Lower leg skin (tissue), 4 donors: ENCODE results near the gene SUMO4. TPM values are rescaled to one million over a fixed set of nuclear protein-coding genes. Genes with fewer than 3 reads are reported as not detected.

ENCODE experiments used
- DNase-seq, 2 donors: peaks; one replicate each; pipeline ENCODE4 v3.0.0-alpha.2; 2019; ENCODE audit warnings: low spot score in 2 of 2
- H3K4me3 ChIP-seq: fragments of 200-600 bp; sonication (generic); 2 replicates; pipeline ENCODE4 v1.5.1; 2017; ENCODE audit warnings: mild to moderate bottlenecking, low read depth; ENCODE audit not compliant: poor library complexity, severe bottlenecking
- POLR2A ChIP-seq, 2 donors: fragments of 450-650 bp; IDR thresholded peaks; one replicate each; pipeline ENCODE4 v1.6.1; 2016 to 2017; ENCODE audit warnings: antibody characterized with exemption in 2 of 2, mild to moderate bottlenecking in 1 of 2, moderate library complexity in 1 of 2
- WGBS, 2 donors: methylation state at CpG; one replicate each; pipeline ENCODE4 v1.1.5; 2018; 5-methylcytosine and 5-hydroxymethylcytosine counted together
- intact Hi-C: fragments of 100-400 bp; cut with DNase I; formaldehyde crosslinking; loops from one replicate; pipeline ENCODE4 v1.15.0; 2023; ENCODE audit warnings: low total_unique reads
- total RNA-seq, 4 donors: library from RNA; depleted of rRNA; stranded (reverse); fragments of >200 nt; gene quantifications; one replicate each; pipeline ENCODE4 v1.1.0, GENCODE V29; 2016
- TF ChIP-seq, protein P1 (sequence below), 3 donors: fragments of 450-650 bp; IDR thresholded peaks; one replicate each; pipeline ENCODE4 v1.5.1; 2016; ENCODE audit warnings: antibody characterized with exemption in 3 of 3, mild to moderate bottlenecking in 3 of 3, moderate library complexity in 2 of 3

The SUMO4 gene
- total RNA-seq, result 1 to 10 TPM in 1 of 4 donors, under 1 TPM in 3; 0.25 to 1.8 (median 0.58) TPM

DNA sequence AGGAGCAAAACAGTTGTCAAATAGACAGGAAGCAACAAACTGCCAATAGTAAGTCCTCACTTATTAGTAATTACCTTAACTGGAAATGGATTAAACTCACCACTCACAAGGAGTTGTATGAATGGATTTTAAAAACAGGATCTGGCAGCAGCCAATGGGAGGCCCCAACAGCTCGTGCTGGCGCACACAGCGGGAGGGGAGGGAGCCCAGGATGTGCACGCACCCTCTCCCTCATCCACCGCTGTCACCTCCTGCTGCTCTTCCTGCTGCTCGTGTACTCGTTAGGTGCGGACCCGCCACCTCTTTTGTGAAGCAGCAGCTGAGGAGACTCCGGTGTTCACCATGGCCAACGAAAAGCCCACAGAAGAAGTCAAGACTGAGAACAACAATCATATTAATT lies at the start of gene SUMO4:
Gene SUMO4, plus strand, starts transcription at position 213 of the 400 bp plus-strand sequence. Its CDS starts 130 bp downstream, at position 343.
- intact Hi-C loops, result no loop called here
- 95 to 98% methylated on average over 11 of the region's 11 CpGs for WGBS, 2 donors

GRCh38 chr6:149354009-149354408 lies 46.1 kb upstream of the SUMO4 start:
- WGBS, 2 donors, result 89 to 99% methylated on average over 2 of the region's 2 CpGs
- intact Hi-C loops, result no loop called here
- no peak for DNase-seq
- TF ChIP-seq, protein P1, sequence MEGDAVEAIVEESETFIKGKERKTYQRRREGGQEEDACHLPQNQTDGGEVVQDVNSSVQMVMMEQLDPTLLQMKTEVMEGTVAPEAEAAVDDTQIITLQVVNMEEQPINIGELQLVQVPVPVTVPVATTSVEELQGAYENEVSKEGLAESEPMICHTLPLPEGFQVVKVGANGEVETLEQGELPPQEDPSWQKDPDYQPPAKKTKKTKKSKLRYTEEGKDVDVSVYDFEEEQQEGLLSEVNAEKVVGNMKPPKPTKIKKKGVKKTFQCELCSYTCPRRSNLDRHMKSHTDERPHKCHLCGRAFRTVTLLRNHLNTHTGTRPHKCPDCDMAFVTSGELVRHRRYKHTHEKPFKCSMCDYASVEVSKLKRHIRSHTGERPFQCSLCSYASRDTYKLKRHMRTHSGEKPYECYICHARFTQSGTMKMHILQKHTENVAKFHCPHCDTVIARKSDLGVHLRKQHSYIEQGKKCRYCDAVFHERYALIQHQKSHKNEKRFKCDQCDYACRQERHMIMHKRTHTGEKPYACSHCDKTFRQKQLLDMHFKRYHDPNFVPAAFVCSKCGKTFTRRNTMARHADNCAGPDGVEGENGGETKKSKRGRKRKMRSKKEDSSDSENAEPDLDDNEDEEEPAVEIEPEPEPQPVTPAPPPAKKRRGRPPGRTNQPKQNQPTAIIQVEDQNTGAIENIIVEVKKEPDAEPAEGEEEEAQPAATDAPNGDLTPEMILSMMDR (IDR thresholded peaks at IDR 0.05), result no peak
- TF ChIP-seq POLR2A (IDR thresholded peaks at IDR 0.05), result no peak
- no peak overlapping the region for H3K4me3 ChIP-seq

More for the DNA sequence above, at the start of gene SUMO4:
- H3K4me3 ChIP-seq, result no peak within 1 kb of the TSS
- TF ChIP-seq POLR2A (IDR thresholded peaks at IDR 0.05), result no peak
- TF ChIP-seq, protein P1 (IDR thresholded peaks at IDR 0.05), result no peak
- no peak for DNase-seq

GRCh38 chr6:149356081-149356750 lies 43.8 kb upstream of the SUMO4 start:
- 87 to 94% methylated on average over 6 of the region's 6 CpGs for WGBS, 2 donors
- TF ChIP-seq POLR2A (IDR thresholded peaks at IDR 0.05), result no peak
- TF ChIP-seq, protein P1 (IDR thresholded peaks at IDR 0.05), result no peak
- DNase-seq, result no peak
- intact Hi-C loops, result no loop called here
- H3K4me3 ChIP-seq, result no peak overlapping the region

DNA sequence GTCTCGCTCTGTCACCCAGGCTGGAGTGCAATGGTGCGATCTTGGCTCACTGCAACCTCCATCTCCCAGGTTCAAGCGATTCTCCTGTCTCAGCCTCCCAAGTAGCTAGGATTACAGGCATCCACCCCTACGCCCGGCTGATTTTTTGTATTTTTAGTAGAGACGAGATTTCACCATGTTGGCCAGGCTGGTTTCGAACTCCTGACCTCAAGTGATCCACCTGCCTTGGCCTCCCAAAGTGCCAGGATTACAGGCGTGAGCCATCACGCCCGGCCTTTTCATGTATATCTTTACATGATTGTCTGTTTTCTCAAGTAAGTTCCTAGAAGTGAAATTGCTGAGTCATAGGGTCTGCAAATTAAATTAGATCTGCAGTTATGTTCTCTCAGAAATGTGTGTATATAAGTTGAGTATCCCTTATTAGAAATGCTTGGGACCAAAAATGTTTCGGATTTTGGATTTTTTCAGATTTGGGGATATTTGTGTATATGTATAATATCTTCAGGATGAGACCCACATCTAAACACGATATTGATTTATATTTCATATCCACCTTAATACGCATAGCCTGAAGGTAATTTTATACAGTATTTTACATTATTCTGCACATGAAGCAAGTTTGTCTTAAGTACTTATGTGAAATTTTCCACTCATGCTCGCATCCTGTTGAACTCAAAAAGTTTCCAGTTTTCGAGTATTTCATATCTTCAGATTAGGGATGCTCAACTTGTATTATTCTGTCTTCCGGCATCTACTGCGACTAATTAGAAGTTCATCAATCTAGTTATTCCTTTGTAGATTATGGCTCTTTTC lies 42.1 kb upstream of the SUMO4 start:
- 92 to 94% methylated on average over 17 of the region's 17 CpGs for WGBS, 2 donors
- TF ChIP-seq, protein P1 (IDR thresholded peaks at IDR 0.05), result no peak
- TF ChIP-seq POLR2A (IDR thresholded peaks at IDR 0.05), result no peak
- DNase-seq, result no peak
- H3K4me3 ChIP-seq, result no peak overlapping the region
- intact Hi-C loops, result no loop called here

GRCh38 chr6:149359440-149359839 lies 40.6 kb upstream of the SUMO4 start:
- TF ChIP-seq, protein P1 (IDR thresholded peaks at IDR 0.05), result no peak
- no peak for TF ChIP-seq POLR2A (IDR thresholded peaks at IDR 0.05)
- intact Hi-C loops, result no loop called here
- H3K4me3 ChIP-seq, result no peak overlapping the region
- no peak for DNase-seq
